ENCODE results near the gene KCNJ1. TPM values are rescaled to one million over a fixed set of nuclear protein-coding genes. Genes with fewer than 3 reads are reported as not detected.

Gene KCNJ1
- total RNA-seq (2022; extraction: Qiagen RNA extraction): 0.03 TPM in 1 of 5 replicates, not detected in the others

GRCh38 chr11:128867277-128867676 lies at the start of gene KCNJ1:
KCNJ1 (minus strand) TSS chr11:128867296; CDS start chr11:128840243, 27,053 bp downstream.

GRCh38 chr11:128890543-128891368 lies 23.7 kb upstream of the KCNJ1 start, which contains the start of gene KCNJ5:
KCNJ5 (plus strand) TSS chr11:128891356; CDS start chr11:128911274, 19,918 bp downstream.

Other genes starting within 250 kb of the KCNJ1 start
- gene FLI1, start 173.2 kb downstream of the KCNJ1 start, total RNA-seq (2022; extraction: Qiagen RNA extraction): 0.24 to 0.42 TPM (median 0.25 TPM) in 5 replicates
- gene KCNJ5, start 24.1 kb upstream of the KCNJ1 start, total RNA-seq (2022; extraction: Qiagen RNA extraction): 0.01 to 0.03 TPM (median 0.02 TPM) in 3 of 5 replicates, not detected in the others
- gene TP53AIP1, start 75.6 kb upstream of the KCNJ1 start, total RNA-seq (2022; extraction: Qiagen RNA extraction): 0.06 TPM in 1 of 5 replicates, not detected in the others